ENCODE measurements around the gene RTL5.

- TF ChIP-seq CTCF (IDR thresholded peaks at IDR 0.05; ENCODE audit: low read length) (no peak), EZH2 (IDR thresholded peaks at IDR 0.05; ENCODE audit: borderline replicate concordance, low read length) (no peak)
These were observed 8.1 kb downstream of the RTL5 start for GRCh38 chrX:72123471-72124185.
